ENCODE measurements around the gene ALDH8A1. TPM values are rescaled to one million over a fixed set of nuclear protein-coding genes. Genes with fewer than 3 reads are reported as not detected.

ALDH8A1 gene
- total and polyA plus RNA-seq, 9 donors, result 0.21 to 5.4 (median 0.80) TPM

- Histone ChIP-seq H3K27ac (no peak overlapping the region), H3K27me3 (no peaks in the 10 kb centered on the region), H3K4me1 (ENCODE audit: insufficient read depth) (no peaks in the 10 kb centered on the region), H3K36me3 (no peaks in the 10 kb centered on the region), H3K9me3 (no peaks in the 10 kb centered on the region), H3K4me3 (no peak overlapping the region)
- no peak for DNase-seq
- no peak for TF ChIP-seq EP300 (IDR thresholded peaks at IDR 0.05)
- TF ChIP-seq CTCF (IDR thresholded peaks at IDR 0.05), result no peak
- no peak for TF ChIP-seq POLR2A (IDR thresholded peaks at IDR 0.05)
- intact Hi-C loops (cut with DNase I), result no loop called here
- WGBS, 3 donors, result 80 to 95% (median 90%) methylated on average over 5 of the region's 5 CpGs
Observed at GRCh38 chr6:134936476-134936875, 13.4 kb downstream of the ALDH8A1 start.

- TF ChIP-seq POLR2A (IDR thresholded peaks at IDR 0.05) (no peak), CTCF (IDR thresholded peaks at IDR 0.05) (no peak), EP300 (IDR thresholded peaks at IDR 0.05) (no peak)
- H3K27ac ChIP-seq, result no peak overlapping the region
- H3K36me3 ChIP-seq, result no peaks in the 10 kb centered on the region
- intact Hi-C loops (cut with DNase I), result no loop called here
- WGBS, 3 donors, result 95 to 96% (median 95%) methylated on average over 5 of the region's 5 CpGs
- no peaks in the 10 kb centered on the region for H3K9me3 ChIP-seq
- H3K27me3 ChIP-seq, result no peaks in the 10 kb centered on the region
- H3K4me1 ChIP-seq (ENCODE audit: insufficient read depth), result peaks cover 1% of the 10 kb centered on the region
- H3K4me3 ChIP-seq, result no peak overlapping the region
- DNase-seq, result no peak
Observed at GRCh38 chr6:134934793-134935485, 15.0 kb downstream of the ALDH8A1 start.

GRCh38 chr6:134932535-134933470, 17.1 kb downstream of the ALDH8A1 start:
- TF ChIP-seq EP300 (IDR thresholded peaks at IDR 0.05) (no peak), POLR2A (IDR thresholded peaks at IDR 0.05) (no peak), CTCF (IDR thresholded peaks at IDR 0.05) (no peak)
- Histone ChIP-seq H3K4me1 (ENCODE audit: insufficient read depth) (peaks cover 2% of the 10 kb centered on the region), H3K27ac (no peak overlapping the region), H3K27me3 (no peaks in the 10 kb centered on the region), H3K9me3 (no peaks in the 10 kb centered on the region), H3K36me3 (no peaks in the 10 kb centered on the region), H3K4me3 (no peak overlapping the region)
- 91 to 94% (median 91%) methylated on average over 11 of the region's 11 CpGs for WGBS, 3 donors
- DNase-seq, result no peak
- intact Hi-C loops (cut with DNase I), result no loop called here

GRCh38 chr6:134932098-134932497, 17.8 kb downstream of the ALDH8A1 start:
- no peaks in the 10 kb centered on the region for H3K36me3 ChIP-seq
- no peaks in the 10 kb centered on the region for H3K27me3 ChIP-seq
- peaks cover 3% of the 10 kb centered on the region for H3K4me1 ChIP-seq (ENCODE audit: insufficient read depth)
- TF ChIP-seq CTCF (IDR thresholded peaks at IDR 0.05) (no peak), EP300 (IDR thresholded peaks at IDR 0.05) (no peak), POLR2A (IDR thresholded peaks at IDR 0.05) (no peak)
- no peak overlapping the region for H3K27ac ChIP-seq
- WGBS, 3 donors, result 71 to 73% (median 72%) methylated on average over 5 of the region's 5 CpGs
- no peaks in the 10 kb centered on the region for H3K9me3 ChIP-seq
- no peak for DNase-seq
- H3K4me3 ChIP-seq, result no peak overlapping the region
- intact Hi-C loops (cut with DNase I), result no loop called here
